GM21526 (cell line): ENCODE data around the gene RILP.
A peak's percentile ranks its signal among the peaks of the same experiment; 100 is the strongest.
"Not testable (repeated sequence)": the region's sequence is repeated elsewhere in the genome, so short reads cannot be mapped to it uniquely, and the experiment has no call there.

Source experiments
- ATAC-seq: cut with Tn5 transposase; IDR thresholded peaks from one replicate; pipeline ENCODE4 v1.9.1; 2021; ENCODE audit warnings: moderate library complexity; ENCODE audit not compliant: unreplicated experiment, low FRiP score

Gene RILP

DNA sequence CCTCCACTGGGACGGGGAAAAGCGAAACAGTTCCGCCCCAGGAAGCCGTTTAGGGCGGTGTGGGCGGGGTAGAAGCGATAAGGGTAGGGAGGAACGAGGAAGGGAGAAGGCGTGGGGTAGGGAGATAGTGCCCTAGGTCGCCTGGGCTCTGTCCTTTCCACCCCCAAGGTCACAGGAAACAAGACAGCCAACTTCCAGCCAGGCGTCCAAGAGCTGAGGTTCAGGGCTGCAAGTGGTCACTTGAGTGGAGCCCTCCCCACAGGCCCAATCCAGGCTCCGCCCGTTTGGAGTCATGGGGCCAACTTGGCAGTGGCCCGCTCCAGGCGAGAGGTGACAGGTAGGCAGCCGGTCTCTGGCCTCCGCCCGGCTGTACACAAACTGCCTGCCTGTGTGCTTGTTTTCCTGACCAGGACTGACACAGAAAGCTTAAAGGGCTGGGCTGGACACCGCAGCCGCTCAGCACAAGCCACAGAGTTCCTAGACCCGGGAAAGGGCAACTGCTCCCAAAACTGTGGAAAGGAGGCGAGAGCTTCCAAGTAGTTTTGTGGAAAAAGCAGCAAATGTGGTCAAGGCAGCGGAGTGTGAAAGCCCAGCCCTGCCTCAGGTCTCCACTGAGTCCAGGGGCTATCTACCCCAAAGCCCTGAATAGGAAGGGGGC is at the start of gene RILP:
TSS of gene RILP (minus strand) at position 23 of the 658 bp plus-strand sequence. CDS start 62 bp downstream, outside the sequence.
- peak; percentile 6 for ATAC-seq

DNA sequence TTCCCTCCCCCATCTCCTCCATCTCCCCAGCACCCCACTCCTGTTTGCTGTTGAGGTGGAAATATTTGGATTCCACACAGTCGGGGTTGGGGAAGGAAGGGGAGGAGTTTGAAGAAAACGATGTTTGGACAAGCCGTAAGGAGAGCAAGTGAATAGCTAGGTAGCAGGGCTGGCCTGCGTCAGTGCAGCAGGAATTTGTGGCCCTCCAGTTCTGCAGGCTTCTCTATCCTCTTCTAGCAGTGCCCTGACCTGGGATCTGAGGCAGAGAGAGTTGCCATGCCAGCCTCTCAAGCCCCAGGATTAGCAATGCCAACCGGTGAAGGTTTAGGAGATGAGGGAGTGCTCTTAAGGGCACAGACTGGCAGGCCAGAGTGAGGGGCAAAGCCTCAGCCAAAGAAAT is 48.0 kb upstream of the RILP start:
- ATAC-seq: no peak

DNA sequence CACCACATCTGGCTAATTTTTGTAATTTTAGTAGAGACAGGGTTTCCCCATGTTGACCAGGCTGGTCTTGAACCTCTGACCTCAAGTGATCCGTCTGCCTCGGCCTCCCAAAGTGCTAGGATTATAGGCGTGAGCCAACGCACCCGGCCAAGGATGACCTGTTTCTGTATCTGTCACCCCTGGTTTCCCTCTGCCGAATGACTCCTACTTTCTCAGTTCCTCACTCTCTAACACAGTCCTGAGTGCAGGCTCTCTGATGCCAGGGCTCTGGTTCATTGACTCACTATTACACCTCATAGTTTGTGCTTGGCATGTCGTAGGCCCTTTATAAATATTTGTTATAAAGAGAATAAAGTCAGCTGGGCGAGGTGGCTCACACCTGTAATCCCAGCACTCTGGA is 45.7 kb upstream of the RILP start:
- ATAC-seq: no peak

DNA sequence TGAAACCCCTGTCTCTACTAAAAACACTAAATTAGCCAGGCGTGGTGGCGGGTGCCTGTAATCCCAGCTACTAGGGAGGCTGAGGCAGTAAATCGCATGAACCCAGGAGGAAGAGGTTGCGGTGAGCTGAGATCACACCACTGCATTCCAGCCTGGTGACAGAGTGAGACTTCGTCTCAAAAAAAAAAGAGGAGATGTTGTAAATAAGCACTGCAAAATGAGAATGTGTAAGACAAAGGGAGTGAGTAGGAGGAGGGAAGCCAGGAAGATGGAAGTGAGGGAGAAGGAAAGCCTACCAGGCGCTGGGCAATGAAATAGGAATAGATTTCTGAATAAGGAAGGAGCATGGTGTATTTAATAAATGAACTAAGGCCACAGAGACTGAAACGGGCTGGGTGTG is 43.7 kb upstream of the RILP start:
- no peak for ATAC-seq

DNA sequence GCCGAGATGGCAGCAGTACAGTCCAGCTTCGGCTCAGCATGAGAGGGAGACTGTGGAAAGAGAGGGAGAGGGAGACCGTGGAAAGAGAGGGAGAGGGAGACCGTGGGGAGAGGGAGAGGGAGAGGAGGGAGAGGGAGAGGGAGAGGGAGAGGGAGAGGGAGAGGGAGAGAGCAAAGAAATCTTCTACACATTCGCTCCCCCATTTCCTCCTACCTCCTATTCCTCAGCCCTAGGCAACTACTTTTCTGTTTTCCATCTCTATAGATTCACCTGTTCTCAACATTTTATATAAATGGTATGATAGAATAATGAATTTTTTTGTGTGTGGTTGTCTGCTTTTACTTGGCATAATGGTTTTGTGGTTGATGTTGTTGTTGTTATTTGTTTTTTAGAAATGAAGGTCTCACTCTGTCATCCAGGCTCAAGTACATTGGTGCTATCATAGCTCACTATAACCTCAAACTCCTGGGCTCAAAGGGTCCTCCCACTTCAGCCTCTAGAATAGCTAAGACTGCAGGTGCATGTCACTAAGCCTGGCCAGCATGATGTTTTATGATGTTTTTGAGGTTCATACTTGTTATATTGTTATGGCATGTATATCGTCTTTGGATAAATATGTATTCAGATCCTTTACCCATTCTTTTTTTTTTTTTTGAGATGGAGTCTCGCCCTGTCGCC is 41.0 kb upstream of the RILP start:
- ATAC-seq: no peak

- not testable (repeated sequence) for ATAC-seq
These were observed 38.7 kb upstream of the RILP start for GRCh38 chr17:1688405-1688804.

GRCh38 chr17:1686086-1686485 is 36.4 kb upstream of the RILP start:
- ATAC-seq: no peak

DNA sequence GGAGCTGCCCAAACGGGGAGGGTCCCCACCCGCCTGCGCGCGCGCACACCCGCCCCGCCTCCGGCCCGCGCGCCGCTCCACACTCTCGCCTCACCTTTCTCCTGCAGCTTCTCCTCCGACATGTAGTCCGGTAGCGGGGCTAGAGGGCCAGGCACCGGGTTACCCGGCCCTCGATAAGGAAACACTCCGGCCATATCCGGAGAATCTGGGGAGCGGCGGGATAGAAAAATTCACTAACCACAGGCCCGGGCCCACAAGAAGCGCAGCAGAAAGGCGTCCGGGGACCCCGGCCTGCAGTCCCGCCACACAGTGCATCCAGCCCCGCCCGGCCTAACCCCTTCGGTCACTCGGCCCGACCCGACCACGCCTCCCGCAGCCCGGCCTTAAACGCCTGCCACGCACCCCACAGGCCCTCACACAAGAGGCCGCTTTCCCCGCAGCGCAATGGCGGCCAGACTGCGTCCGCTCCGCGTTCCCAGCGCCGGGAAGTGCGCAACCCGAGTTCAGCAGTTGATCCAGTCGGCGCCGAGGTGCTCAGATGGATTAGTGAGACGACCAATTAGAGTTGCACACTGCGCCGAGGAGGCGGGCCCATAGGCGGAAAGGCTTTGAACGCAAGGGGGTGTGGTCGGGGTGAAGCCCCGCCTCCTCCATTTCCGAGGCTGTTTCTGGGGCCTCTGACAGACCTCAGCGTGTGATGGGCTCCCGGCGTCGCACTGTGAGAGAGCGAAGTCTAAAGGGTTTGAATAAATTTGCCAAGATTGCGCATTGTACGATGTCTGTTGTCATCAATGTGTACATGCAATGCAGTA is 34.9 kb upstream of the RILP start, which contains the start of gene PRPF8:
TSS of gene PRPF8 (minus strand) at position 490 of the 812 bp plus-strand sequence. CDS start at position 194, 296 bp downstream.
- ATAC-seq: peak; percentile 95

DNA sequence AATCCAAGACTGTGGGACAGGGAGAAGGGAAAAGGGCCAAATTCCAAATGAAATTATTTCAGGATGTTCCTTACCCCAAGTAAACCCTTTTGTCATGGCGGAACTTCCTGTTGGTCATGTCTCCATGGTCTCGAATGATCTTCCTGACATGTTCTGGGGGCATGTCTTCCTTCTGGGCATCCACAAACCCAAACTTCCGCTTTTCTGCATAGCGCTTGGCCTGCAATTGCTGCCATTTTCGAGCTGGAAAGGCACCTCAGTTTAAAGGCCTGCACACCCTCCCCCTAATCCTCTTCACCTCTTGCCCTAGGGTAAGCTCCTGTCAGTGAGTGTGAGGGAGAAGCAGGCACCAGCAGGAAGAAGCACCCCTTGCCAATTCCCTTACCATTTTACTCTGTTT is 33.8 kb upstream of the RILP start:
- no peak for ATAC-seq

DNA sequence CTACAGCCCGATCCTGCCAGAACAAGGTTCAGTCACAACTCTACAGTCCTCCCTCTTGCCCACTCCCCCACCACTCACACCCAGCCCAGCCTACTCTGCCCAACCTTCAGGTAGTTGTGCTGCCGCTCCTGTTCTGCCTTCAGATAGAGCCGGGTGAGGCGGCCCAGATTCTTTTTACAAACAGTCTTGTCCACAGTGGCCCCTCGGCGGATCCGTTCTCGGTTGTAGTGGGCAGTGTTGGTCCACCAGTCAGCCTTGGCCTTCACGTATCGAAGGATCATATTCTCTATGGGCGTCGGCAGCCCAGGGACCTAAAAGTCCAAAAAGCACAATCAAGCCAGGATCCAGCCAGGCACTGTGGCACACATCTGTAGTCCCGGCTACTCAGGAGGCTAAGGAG is 26.7 kb upstream of the RILP start:
- ATAC-seq: no peak

DNA sequence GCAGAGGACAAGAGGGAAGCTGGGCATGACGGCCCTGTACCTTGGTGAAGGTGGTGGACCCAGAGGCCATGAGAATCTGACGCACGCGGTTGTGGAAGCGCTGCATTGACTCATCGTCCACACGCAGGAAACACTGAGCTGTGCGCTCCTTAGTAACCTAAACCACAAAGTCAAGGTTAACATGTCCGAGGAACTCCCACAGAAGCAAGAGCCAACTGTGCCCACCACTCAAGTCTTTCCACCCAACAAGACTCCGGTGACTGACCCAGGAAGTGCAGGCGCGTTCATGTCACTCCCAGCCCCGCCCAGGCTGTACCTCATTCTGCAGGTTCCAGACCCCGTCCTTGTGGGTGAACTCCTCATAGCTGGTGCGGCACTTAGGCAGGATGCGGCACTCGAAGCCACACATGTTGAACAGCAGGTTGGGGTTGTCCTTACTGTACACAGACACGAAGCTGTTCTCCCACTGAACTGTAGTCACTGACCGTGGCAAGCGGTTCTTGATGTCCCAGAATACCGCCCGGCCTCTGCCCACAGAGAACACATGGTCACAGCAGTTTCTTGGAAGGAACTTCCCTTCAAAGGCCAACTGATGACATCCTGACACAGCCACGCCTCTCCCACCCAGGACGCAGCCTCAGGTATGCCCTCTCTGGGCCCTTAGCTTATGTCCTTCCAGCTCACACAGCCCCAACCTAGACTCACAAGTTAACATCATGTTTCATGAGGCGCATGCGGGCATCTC is 23.5 kb upstream of the RILP start:
- ATAC-seq: no peak

DNA sequence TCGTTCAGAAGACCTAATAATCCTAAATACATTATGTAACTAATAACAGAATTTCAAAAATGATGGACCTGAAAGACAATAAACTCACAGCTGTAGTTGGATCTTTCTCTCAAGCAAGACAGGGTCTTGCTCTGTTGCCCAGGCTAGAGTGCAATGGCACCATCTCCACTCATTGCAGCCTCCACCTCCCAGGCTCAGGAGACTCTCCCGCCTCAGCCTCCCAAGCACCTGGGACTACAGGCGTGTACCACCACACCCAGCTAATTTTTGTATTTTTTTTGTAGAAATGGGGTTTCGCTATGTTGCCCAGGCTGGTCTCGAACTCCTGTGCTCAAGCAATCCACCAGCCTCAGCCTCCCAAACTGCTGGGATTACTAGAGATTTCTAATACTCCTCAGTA is 14.3 kb upstream of the RILP start:
- ATAC-seq: not testable (repeated sequence)

DNA sequence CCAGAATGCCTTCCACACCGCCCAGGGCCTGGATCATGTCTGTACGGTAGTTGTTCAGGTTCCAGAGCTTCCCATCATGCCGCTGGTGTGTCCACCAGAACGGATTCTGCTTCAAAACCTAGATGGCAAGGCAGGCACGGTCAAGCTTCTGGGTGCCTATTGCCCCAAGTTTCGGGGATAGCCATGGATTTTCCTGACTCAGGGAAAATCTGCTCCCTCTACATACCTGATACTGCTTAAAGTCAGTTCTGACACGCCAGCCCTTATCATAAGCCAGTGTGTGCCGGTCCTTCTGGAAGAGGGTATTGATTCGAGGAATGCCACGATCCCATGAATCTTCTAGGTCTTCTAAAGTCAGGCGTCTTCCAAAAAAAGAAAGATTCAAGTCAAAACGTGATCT is 11.4 kb upstream of the RILP start:
- ATAC-seq: no peak

- no peak for ATAC-seq
These were observed 8.4 kb upstream of the RILP start for GRCh38 chr17:1658100-1658499.

GRCh38 chr17:1653735-1654134 is 4.1 kb upstream of the RILP start:
- ATAC-seq: no peak

GRCh38 chr17:1652794-1653193 is 3.1 kb upstream of the RILP start:
- ATAC-seq: not testable (repeated sequence)

DNA sequence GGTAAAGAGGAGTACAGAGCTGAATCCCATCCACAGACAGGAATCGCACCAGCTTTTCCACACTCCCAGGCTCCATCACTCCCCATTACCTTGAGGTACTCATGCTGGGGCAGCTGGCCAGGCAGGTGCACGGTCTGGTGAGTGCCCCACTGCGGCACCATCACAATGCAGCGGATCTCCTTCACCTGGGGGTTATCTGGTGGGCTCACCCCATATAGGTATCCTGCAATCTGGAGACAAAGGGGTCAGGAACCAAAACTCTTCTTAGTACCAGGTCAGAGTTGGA is 1.8 kb upstream of the RILP start:
- ATAC-seq: no peak

DNA sequence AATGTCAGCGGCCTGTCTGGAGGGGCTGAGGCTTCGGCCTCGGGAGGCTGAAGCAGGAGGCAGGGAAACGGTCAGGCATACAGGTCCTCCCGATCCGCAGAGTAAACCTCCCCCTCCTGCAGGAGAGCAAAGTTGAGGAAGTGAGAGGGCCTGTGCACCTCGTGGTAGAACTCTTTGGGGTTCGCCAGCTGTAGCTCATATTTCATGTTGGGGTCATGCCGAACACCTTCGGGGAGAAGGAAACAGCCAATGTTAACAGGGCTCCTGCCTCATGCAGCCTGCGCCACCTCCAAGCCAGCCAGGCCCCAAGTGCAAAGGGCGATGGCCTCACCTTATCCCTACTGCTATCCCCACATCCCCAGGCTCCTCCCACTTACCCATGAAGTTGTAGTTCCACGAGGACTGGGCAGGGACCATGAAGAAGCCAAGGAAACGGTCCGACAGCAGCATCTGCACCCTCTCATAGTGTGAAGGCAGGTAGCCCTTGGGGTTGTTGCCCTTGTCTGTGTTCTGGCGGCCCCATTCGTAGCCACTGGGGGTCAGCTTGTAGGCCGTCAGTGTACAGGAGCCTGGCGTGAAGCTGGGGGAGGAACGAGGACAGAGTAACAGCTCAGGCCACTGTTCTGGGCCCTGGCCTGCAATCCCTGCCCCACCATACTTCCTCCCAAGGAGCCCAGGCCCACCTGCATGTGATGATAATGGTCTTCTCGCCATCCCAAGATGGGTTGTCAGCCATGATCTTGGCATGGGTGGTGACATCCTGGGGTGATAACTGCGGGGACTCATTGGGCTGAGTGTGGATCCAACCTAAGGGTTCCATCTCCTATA is 1.3 kb upstream of the RILP start:
- ATAC-seq: no peak

DNA sequence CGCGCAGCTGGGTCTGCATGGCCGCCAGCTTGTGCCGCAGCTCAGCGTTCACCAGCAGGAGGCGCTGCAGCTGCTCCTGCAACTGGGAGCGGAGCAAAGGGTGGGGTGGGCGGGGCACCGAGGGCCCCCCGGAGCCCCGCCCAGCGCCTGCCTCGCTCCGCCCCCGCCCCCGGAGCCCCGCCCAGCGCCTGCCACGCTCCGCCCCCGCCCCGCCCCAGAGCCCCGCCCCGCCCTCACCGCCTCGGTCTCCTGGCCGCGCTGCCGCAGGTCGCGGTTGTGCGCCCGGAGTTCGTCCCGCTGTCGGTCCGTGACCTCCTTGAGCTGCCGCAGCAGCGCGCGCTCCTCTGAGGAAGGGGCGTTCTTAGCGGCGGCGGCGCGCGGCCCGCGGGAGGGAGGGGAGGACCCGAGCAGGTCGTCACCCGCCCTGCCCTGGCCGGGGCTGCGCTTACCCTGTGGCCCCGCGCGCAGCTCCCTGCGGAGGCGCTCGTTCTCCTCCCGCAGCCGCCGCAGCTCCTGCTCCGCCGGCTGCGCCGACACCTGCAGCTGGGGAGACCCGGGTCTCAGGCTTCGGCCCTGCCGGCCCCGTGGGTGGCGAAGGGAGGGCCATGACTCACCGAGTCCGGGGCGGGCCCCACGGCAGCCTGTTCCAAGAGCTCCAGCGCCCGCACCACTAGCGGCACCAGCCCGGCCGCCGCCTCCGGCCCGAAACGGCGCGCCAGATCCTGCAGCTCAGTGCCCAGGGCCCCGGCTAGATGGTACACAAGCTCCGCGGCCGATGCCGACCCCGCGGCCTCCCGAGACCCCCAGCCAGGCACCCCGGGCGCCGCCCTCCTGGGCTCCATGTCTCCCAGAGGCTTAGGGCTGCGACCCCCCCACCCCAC is 463 bp downstream of the RILP start:
- ATAC-seq: peak; percentile 40
